Adrenal gland (tissue), 12 donors: ENCODE measurements around the gene MCCC1. TPM values are rescaled to one million over a fixed set of nuclear protein-coding genes. Genes with fewer than 3 reads are reported as not detected.

Experiments
- DNase-seq, 7 donors: peaks; one replicate each; pipeline ENCODE4 v3.0.0-alpha.2; 2019 to 2020
- H3K27ac ChIP-seq, 5 donors: fragments of 200-600 bp; sonication (generic) in 4 of 5; 1 replicate in 3 of 5; 2 replicates in 2 of 5; pipeline versions ENCODE4 v1.5.1 to v1.8.0; 2016 to 2020; ENCODE audit warnings: mild to moderate bottlenecking in 1 of 5
- H3K27me3 ChIP-seq: fragments of 200-600 bp; 2 replicates; pipeline ENCODE4 v1.8.0; 2021
- H3K36me3 ChIP-seq, 2 donors: fragments of 200-600 bp; replicated peaks in 1 of 2; 1 replicate in 1 of 2; 2 replicates in 1 of 2; pipeline versions ENCODE4 v1.5.1 to v1.8.0; 2018 to 2022
- H3K4me1 ChIP-seq, 2 donors: fragments of 200-600 bp; replicated peaks in 1 of 2; 1 replicate in 1 of 2; 2 replicates in 1 of 2; pipeline versions ENCODE4 v1.5.1 to v1.8.0; 2018 to 2021
- H3K4me3 ChIP-seq, 4 donors: fragments of 200-600 bp; sonication (generic) in 3 of 4; one replicate each; pipeline ENCODE4 v1.5.1; 2016 to 2018
- H3K9me3 ChIP-seq, 3 donors: fragments of 200-600 bp; sonication (generic) in 1 of 3; replicated peaks in 1 of 3; 1 replicate in 2 of 3; 2 replicates in 1 of 3; pipeline versions ENCODE4 v1.5.1 to v1.8.0; 2016 to 2021
- CTCF ChIP-seq, 6 experiments: fragments of 450-650 bp in 4 of 6; fragments of 200-600 bp in 2 of 6; sonication (generic) in 1 of 6; IDR thresholded peaks; 1 replicate in 5 of 6; 2 replicates in 1 of 6; pipeline versions ENCODE4 v1.5.1 to v1.8.0; 2016 to 2021; ENCODE audit warnings: antibody characterized with exemption in 6 of 6, mild to moderate bottlenecking in 2 of 6, moderate library complexity in 1 of 6
- POLR2A ChIP-seq, 2 donors: fragments of 450-650 bp; IDR thresholded peaks; one replicate each; pipeline ENCODE4 v1.6.1; 2017; ENCODE audit warnings: antibody characterized with exemption in 2 of 2, mild to moderate bottlenecking in 2 of 2, moderate library complexity in 1 of 2
- WGBS, 4 donors: extraction: QIAGEN DNeasy Blood & Tissue Kit in 2 of 4; methylation state at CpG; one replicate each; pipeline versions ENCODE4 v1.1.5 to v1.1.7; 2013 to 2017; 5-methylcytosine and 5-hydroxymethylcytosine counted together
- intact Hi-C, 2 donors: fragments of 100-400 bp; cut with DNase I; formaldehyde crosslinking; loops; one replicate each; pipeline versions ENCODE4 v1.14.1 to v1.15.0; 2022 to 2023
- polyA plus RNA-seq, 3 donors: library from polyadenylated mRNA; stranded (reverse); fragments of 200-250 nt in 2 of 3; fragments of 350-450 nt in 1 of 3; fragmentation: Illumina TruSeq in 1 of 3; extraction: RNeasy Lipid Tissue Mini Kit (QIAGEN cat#74804) in 1 of 3; gene quantifications; one replicate each; pipeline ENCODE4 v1.2.3, GENCODE V29; 2013 to 2014
- total RNA-seq, 9 donors: library from RNA; depleted of rRNA in 4 of 9; stranded (reverse); fragments of >200 nt in 4 of 9; fragments of 120-200 nt in 1 of 9; fragmentation: NEBNext Ultra II Directional in 1 of 9; extraction: Animal tissue kit (Norgen Biotek cat#: 25700) in 1 of 9; gene quantifications; one replicate each; pipeline versions ENCODE4 v1.1.0 to v1.2.4, GENCODE V29; 2013 to 2023
- donor health status: healthy with polysubstance abuse.
- donor health status: Bipolar disorder and iron deficiency.
- donor health status: DM: yes; HTN: yes; CAD: no.
- donor health status: DM: no; HTN: no; CAD: no.
- donor health status: DM: no; HTN: no; CAD: no.
- donor health status: DM: yes; HTN: yes; CAD: no.

MCCC1 gene
- total and polyA plus RNA-seq, 12 donors = 40.9 to 137 (median 53.5) TPM

- Histone ChIP-seq H3K4me1 (no peaks in the 10 kb centered on the region), H3K27me3 (no peaks in the 10 kb centered on the region), H3K27ac (no peak overlapping the region), H3K36me3 (no peaks in the 10 kb centered on the region), H3K9me3 (peaks cover 0 to 12% (median 10%) of the 10 kb centered on the region in 3 donors), H3K4me3 (no peak overlapping the region)
- intact Hi-C loops = no loop called here
- 64 to 79% (median 75%) methylated on average over 3 to 4 of the region's 4 CpGs for WGBS, 4 donors
- TF ChIP-seq CTCF (IDR thresholded peaks at IDR 0.05) = no peak
- TF ChIP-seq POLR2A (IDR thresholded peaks at IDR 0.05) = no peak
- no peak for DNase-seq
These were observed 32.0 kb upstream of the MCCC1 start for GRCh38 chr3:183131186-183131725.

GRCh38 chr3:183129243-183129642 lies 29.9 kb upstream of the MCCC1 start:
- Histone ChIP-seq H3K4me1 (no peaks in the 10 kb centered on the region), H3K27ac (no peak overlapping the region), H3K9me3 (peaks cover 0 to 12% (median 10%) of the 10 kb centered on the region in 3 donors), H3K27me3 (no peaks in the 10 kb centered on the region), H3K4me3 (no peak overlapping the region), H3K36me3 (no peaks in the 10 kb centered on the region)
- intact Hi-C loops = loop anchor here in 1 of 2 donors (10.0 kb wide), 1 partner anchor 256 kb away; no protein-coding TSS in a partner anchor
- no peak for DNase-seq
- WGBS, 4 donors = 92 to 100% (median 95%) methylated on average over 1 of the region's 1 CpG
- TF ChIP-seq CTCF (IDR thresholded peaks at IDR 0.05) (no peak), POLR2A (IDR thresholded peaks at IDR 0.05) (no peak)

GRCh38 chr3:183128709-183129108 lies 29.4 kb upstream of the MCCC1 start:
- no peaks in the 10 kb centered on the region for H3K27me3 ChIP-seq
- no peak for DNase-seq
- 92 to 98% (median 93%) methylated on average over 3 of the region's 3 CpGs for WGBS, 4 donors
- H3K36me3 ChIP-seq = no peaks in the 10 kb centered on the region
- H3K4me1 ChIP-seq = no peaks in the 10 kb centered on the region
- H3K27ac ChIP-seq = no peak overlapping the region
- no peak for TF ChIP-seq POLR2A (IDR thresholded peaks at IDR 0.05)
- TF ChIP-seq CTCF (IDR thresholded peaks at IDR 0.05) = no peak
- peaks cover 0 to 12% (median 10%) of the 10 kb centered on the region in 3 donors for H3K9me3 ChIP-seq
- intact Hi-C loops = loop anchor here in 1 of 2 donors (10.0 kb wide), 1 partner anchor 256 kb away; no protein-coding TSS in a partner anchor
- no peak overlapping the region for H3K4me3 ChIP-seq

- Histone ChIP-seq H3K9me3 (peaks cover 0 to 2% (median 2%) of the 10 kb centered on the region in 3 donors), H3K36me3 (no peaks in the 10 kb centered on the region), H3K4me3 (no peak overlapping the region), H3K27me3 (no peaks in the 10 kb centered on the region), H3K4me1 (no peaks in the 10 kb centered on the region), H3K27ac (no peak overlapping the region)
- TF ChIP-seq CTCF (IDR thresholded peaks at IDR 0.05) = no peak
- no peak for TF ChIP-seq POLR2A (IDR thresholded peaks at IDR 0.05)
- no peak for DNase-seq
- WGBS, 4 donors = 72 to 81% (median 75%) methylated on average over 4 of the region's 4 CpGs
- intact Hi-C loops = loop anchor here (5.0 to 10.0 kb wide), 2 partner anchors 258 to 261 kb away; no protein-coding TSS in a partner anchor
These were observed 24.6 kb upstream of the MCCC1 start for GRCh38 chr3:183123891-183124290.
